HPDE6-E6E7 (cell line): ENCODE measurements around the gene PIAS3.

ENCODE experiments used
- DNase-seq: peaks from one replicate; pipeline ENCODE4 v3.0.0; 2011; ENCODE audit warnings: missing footprints; ENCODE audit errors: extremely low spot score

The PIAS3 gene

GRCh38 chr1:145858901-145859490 is at the start of gene PIAS3:
Gene PIAS3 (minus strand): TSS chr1:145859081. CDS start chr1:145858990, 91 bp downstream.
- peak; percentile 96 for DNase-seq

DNA sequence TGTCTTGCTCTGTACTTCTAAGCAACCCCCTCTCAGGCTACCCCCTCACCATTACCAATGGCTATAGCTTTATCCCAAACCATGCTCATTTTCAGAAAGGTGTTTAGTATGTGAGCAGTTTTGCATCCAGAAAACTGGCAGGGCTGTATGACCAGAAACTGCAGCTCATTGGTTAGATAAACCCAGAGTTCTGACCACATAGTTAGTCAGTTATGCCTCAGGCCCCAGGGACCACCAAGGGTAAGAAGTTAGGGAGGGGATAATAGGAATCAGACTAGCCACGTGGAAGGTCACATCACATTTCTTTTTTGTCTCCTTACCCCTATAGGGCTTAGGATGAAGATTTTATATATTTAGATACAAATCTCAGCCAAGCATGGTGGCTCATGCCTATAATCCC is 49.8 kb upstream of the PIAS3 start:
- no peak for DNase-seq

DNA sequence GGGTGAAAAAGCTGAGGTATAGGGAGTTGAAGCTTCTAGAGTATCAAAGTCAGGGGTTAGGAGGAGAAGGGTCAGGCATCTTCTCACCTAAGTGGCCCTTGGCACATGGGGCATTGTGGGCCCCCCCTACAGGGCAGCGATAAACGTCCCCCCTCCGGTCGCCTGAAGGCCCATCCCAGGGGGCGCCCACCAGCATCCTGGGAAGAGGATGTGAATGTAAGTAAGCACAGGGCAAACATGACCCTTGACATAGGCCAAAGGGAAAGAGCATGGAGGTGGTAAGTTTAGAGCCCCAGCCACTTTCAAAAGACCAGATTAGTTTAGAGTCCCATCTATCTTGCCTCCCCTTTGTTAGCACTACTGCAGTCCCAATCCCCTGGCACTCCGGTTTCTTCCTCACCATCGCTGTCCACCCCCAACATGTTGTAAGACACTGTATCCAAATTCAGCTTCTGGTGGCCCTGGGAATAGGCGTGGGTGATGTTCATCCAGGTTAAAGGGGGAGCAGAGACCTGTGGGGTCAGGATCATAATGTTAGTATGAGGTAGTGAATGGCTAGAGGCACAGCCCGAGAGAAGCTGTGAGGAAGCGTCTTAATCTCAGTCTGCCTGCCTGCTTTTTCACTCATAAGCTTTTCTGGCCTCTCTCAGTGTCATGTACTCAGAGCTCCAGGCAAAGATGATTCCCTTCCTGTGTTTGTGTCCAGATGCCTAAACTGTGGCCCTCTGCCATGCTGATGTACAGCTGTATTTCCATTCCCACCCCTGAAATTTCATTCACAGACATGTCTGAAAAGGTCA is 48.3 kb upstream of the PIAS3 start:
- no peak for DNase-seq

DNA sequence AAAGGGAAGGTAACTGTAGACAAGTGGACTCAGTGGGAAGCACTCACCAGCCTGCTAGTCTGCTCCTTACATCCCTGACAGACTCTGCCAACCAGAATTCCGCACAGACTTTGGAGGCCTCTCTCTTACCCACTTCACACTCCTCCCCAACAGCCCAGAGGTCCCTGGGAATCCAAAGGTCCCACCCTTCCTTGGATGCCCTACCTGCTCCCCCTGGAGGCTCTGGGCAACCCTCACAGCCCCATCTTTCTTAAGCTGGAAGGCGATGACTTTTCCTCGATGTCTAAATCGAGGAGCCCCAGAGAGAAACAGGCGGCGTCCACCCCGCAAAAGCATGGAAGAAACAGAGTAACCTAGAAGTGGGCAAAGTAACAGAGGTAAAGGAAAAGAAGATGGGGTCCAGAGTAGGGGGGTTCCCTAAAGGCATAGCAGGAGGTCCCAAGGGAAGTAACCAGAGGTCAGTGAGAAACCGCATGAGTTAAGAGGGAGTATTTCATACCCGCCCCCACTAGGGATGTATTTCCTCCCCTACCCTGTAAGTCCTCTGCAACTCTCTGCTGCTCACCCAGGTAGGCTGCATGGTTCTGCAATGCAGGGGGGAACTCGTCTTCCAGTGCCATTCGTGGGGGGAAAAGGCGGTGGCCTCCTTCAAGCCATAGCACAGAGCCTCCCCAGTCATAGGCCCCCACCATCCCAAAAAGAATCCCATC is 42.6 kb upstream of the PIAS3 start:
- no peak for DNase-seq

- DNase-seq, result no peak
These were observed 39.9 kb upstream of the PIAS3 start for GRCh38 chr1:145898756-145899155.

DNA sequence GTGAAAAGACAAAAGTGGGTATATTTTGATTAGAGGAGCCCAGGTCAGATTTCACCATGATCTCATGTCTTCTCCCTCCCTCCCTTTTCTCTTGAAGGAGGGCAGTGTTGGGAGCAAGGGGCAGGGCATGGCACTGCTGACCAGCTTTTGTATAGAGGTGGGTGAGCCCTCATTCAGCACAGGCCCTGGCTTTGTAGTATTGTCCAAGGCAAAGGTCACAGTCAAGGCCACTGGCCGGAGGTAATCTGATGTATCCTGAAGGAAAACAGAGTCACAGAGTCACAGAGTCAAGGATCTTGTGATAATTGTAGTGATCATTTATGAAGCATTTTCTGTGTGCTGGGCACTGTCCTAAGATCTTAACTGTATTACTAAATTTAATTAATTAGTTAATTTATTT is 39.1 kb upstream of the PIAS3 start:
- DNase-seq, result no peak

- no peak for DNase-seq
These were observed 36.6 kb upstream of the PIAS3 start for GRCh38 chr1:145895471-145895870.

- DNase-seq, result no peak
These were observed 34.6 kb upstream of the PIAS3 start for GRCh38 chr1:145893306-145894055.

DNA sequence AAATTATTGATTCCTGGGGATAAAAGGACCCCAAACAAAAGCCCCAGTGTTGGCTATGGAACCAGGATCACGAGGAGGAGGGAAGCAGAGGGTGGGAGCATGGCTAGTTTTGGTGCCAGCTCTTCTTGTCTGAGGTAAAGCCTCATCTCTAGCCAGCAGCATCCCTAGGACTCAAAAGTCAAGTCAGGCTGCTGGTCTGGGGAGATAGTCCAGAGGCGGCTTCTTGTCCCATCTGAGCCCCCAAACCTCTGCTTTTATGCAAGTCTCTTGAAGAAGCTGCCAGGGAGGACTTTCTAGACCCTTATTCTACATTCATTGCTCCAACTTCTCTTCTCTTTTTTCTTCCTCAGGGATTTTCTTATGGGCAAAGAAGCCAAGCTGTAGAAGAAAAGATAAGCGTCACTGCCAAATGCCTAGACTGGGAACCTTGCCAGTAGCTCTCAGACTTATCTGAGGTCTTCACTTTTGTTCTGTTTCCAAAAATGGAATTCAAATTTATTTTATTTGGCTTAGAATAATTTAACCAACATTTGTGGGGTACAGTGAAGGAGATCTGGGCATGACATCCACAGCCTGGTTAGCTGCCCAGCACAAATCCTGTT is 33.7 kb upstream of the PIAS3 start:
- no peak for DNase-seq

DNA sequence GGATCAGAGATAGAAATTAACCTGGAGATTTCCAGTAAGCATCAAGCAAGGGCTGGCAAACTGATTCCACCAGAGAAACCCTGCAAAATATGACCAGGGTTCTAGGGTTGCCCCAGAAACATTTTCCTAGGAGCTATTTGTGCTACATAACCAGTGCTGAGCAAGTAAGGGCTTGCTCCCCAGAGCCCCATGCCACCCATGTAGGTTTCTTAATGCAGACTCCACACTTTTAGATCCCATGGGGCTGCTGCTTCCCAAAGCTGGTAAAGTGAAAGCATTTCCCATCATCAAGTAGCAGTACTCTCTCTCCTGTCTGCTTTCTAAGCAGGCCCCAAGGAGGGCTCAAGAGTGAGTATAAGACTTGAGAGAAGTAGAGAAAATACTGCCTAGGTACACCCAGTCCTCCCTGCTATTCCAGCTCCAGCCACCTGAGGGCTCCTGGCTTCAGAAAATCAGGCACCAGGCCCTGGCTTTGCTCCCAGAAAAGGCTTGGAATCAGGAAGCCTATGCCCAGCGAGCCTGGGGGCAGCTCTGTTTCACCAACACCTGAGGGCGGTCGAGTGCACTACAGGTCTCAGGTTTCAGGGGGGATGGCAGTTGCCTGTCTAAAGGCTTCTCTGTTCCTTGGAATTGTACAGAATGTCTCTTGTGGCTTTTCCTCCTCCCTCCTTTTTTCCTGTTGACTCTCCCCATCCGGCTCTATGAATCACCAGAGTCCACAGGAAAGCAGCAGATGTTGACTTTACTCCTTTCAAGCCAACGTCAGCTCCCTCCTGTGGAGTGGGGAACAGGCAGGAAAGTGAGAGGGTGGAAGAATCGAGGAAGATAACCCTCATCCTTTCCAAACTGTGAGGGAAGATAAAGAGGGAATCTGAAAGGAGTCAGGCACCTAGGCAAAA is 33.0 kb upstream of the PIAS3 start:
- DNase-seq, result peak; percentile 99

- DNase-seq, result peak; percentile 29
These were observed 32.3 kb upstream of the PIAS3 start for GRCh38 chr1:145891143-145891542.

DNA sequence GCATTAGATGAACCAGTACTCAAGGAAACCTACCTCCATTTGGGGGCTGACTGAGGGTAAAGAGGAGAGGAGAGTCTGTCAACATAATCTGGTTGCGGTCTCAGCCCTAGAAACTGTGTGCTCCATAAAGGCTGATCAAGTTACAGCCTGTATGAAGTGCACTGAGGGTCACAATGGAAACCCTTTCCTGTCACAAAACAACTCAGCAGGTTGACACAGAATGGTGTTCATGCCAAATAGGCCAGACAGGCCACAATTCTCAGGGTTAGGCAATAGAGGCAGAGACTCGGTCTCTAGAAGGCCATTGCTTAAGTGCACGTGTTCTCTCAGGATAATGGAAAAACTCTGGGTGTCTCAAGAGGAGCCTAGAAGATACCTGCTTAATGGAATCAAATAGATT is 30.8 kb upstream of the PIAS3 start:
- DNase-seq, result no peak

GRCh38 chr1:145887631-145888030 is 28.8 kb upstream of the PIAS3 start:
- no peak for DNase-seq

- DNase-seq, result no peak
These were observed 27.9 kb upstream of the PIAS3 start for GRCh38 chr1:145886816-145887215.

DNA sequence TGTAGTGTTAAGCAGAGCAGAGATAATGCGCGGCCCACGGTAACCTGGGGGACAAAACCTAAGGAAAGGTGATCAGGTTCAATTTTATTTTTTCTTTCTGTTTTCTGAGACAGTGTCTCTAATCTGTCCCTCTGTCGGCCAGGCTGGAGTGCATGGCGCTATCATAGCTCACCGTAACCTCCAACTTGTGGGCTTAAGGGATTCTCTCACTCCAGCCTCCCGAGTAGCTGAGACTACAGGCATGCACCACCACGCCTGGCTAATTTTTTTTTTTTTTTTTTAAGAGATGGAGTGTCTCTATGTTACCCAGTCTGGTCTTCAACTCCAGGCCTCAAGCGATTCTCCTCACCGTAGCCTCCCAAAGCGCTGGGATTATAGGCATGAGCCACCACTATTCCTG is 27.5 kb upstream of the PIAS3 start:
- DNase-seq, result no peak

DNA sequence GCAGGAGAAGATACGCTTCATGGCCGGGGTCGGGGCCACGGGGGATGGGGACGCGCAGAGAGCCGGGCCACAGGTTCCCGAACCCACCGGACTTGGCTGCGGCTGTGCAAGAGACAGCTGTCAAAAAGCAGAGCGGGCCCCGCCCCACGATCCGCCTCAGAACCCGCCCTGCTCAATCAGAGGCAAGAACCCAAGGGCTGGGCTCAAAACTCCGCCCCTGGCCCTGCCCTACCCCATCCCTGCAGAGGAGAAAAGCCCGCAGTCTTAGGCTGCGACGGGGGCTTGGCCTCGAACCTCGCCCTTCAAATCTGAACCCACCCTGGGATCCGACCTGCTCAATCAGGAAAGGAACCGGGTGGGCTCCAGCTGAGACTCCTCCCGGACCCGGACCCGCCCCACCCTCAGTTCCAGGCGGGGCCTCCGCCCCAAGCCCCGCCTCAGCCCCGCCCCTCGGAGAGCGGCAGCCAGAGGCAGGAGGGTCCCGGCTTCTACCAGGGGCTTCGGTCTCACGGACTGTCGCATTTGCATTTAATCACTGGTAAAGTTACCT is 26.9 kb upstream of the PIAS3 start, which contains the start of gene ANKRD35:
Gene ANKRD35, minus strand, starts transcription at position 129 of the 550 bp plus-strand sequence. Its CDS starts 108 bp downstream, at position 21.
- peak; percentile 97 for DNase-seq

- DNase-seq, result no peak
These were observed 25.8 kb upstream of the PIAS3 start for GRCh38 chr1:145884675-145885074.

DNA sequence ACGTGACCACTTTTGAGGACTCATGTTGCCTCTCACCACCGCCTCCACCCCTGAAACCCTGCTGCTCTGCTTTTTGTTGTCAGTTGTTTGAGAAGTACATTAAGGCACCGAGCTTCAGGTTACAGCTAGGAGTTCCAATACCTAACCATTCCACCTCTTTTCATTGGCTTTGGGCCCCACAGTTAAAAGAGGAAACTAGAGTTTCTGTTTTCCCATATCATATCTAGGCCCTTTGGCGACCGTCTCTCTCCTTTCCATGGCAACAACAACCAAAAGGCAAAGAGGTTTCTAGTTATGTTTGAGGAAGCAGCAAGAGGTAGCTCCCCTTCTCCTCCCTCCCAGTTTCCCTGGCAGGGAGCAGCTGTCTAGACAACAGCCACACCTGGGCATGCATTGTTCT is 20.9 kb upstream of the PIAS3 start:
- DNase-seq, result no peak

GRCh38 chr1:145878724-145879123 is 19.8 kb upstream of the PIAS3 start:
- no peak for DNase-seq

DNA sequence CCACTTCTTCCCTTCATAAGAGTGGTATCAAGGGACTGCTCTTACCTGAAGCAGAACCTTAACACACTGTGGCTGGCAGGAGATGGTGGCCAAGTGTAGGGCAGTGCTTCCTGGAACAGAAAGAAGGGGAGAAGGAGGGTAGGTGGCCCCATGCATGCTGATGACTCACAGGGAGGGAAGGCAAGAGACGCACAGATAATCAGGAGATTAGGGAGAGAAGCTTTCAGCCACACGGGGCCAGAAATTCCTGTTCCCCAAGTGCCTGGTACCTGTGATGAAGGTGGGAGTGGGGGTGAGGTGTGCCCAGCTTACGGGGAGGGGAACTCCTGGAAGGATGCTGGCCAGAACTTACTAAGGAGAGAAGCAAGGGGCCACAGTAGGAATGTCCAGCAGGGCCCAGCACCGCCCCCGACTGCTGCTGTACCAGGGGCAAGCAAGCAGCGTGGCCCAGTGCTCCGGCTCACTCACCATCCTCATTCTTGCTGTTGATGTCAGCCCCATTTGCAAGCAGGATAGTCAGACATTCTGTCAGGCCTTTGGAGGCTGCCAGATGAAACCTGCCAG is 19.1 kb upstream of the PIAS3 start:
- DNase-seq, result no peak
